H1 (cell line): Measurements from ENCODE around the gene HARS1. TPM values are rescaled to one million over a fixed set of nuclear protein-coding genes. Genes with fewer than 3 reads are reported as not detected.

ENCODE experiments used
- CHD1 ChIP-seq: IDR thresholded peaks from 2 replicates; pipeline ENCODE4 v1.6.1; 2012; ENCODE audit warnings: low read depth, low read length, improper control_type of control experiment
- HDAC6 ChIP-seq: IDR thresholded peaks from one replicate; pipeline ENCODE4 v1.7.1; 2012; ENCODE audit warnings: low read depth, mild to moderate bottlenecking, inconsistent platforms, low read length, moderate library complexity
- MAX ChIP-seq: IDR thresholded peaks from 2 replicates; pipeline ENCODE4 v1.6.1; 2012; ENCODE audit warnings: inconsistent platforms
- PHF8 ChIP-seq: fragments of 200-600 bp; sonication (generic); conservative IDR thresholded peaks from 2 replicates; pipeline ENCODE4 v1.7.1; 2012; ENCODE audit warnings: low read depth, mild to moderate bottlenecking, inconsistent platforms, low read length, moderate library complexity
- SIX5 ChIP-seq: IDR thresholded peaks from 2 replicates; pipeline ENCODE4 v1.6.1; 2011; ENCODE audit warnings: mild to moderate bottlenecking, low read depth, low read length
- polyA plus RNA-seq, 7 experiments: library from polyadenylated mRNA; depleted of rRNA in 3 of 7; stranded (reverse) in 5 of 7; unstranded in 2 of 7; fragments of >200 nt in 5 of 7; fragments of 200-250 nt in 2 of 7; gene quantifications; 1 replicate in 5 of 7; 2 replicates in 1 of 7; 4 replicates in 1 of 7; pipeline versions ENCODE4 v1.2.1 to v1.2.3, GENCODE V29; 2011 to 2013; ENCODE audit warnings: missing spikeins in 2 of 7, mixed read lengths in 2 of 7
- total RNA-seq: library from RNA; stranded (reverse); fragmentation: NEBNext Ultra II Directional; extraction: Animal tissue kit (Norgen Biotek cat#: 25700); gene quantifications from 2 replicates; pipeline ENCODE4 v1.2.1, GENCODE V29; 2021

Gene HARS1
- total and polyA plus RNA-seq, 2 of the 8 experiments (the other 6 are each of a cell fraction or from before 2014, with no cell fraction given), result 27.8 to 56.8 TPM

GRCh38 chr5:140631036-140631417 is 60.1 kb downstream of the HARS1 start (continued):
- TF ChIP-seq HDAC6, result no peak
- TF ChIP-seq SIX5, result no peak
- TF ChIP-seq MAX, result no peak
- TF ChIP-seq PHF8, result no peak
- TF ChIP-seq CHD1, result no peak
- TF ChIP-seq, all 59 proteins: peak for 0
